PC-3 (cell line): ENCODE results near the gene KCNJ12. TPM values are rescaled to one million over a fixed set of nuclear protein-coding genes. Genes with fewer than 3 reads are reported as not detected.
"Not testable (repeated sequence)": the region's sequence is repeated elsewhere in the genome, so short reads cannot be mapped to it uniquely, and the experiment has no call there.

Experiments
- ATAC-seq: fragments of 200-7000 bp; cut with Tn5 transposase; 2 replicates; pipeline ENCODE4 v1.9.1; 2020; ENCODE audit warnings: mild to moderate bottlenecking, moderate library complexity
- BruUV-seq: library from RNA; stranded (reverse); fragments of 400-500 nt; replicated peaks from 2 replicates; lab custom pipeline; 2021; lab: Mats Ljungman, UMichigan
- CTCF ChIA-PET: fragments of 300-600 bp; sonication (Branson Sonifier 250); formaldehyde crosslinking; loops from one replicate; lab custom pipeline; 2022; ENCODE audit warnings: antibody characterized with exemption; lab: Charles Lee
- POLR2A ChIA-PET: fragments of 300-600 bp; sonication (Branson Sonifier 250); formaldehyde crosslinking; loops from one replicate; lab custom pipeline; 2022; ENCODE audit warnings: antibody characterized with exemption; ENCODE audit not compliant: unreplicated experiment; lab: Charles Lee
- DNase-seq: peaks from one replicate; pipeline ENCODE4 v3.0.0-alpha.2; 2015
- H2AFZ ChIP-seq: fragments of 300-600 bp; sonication (generic); 2 replicates; pipeline ENCODE4 v1.6.0; 2016; ENCODE audit warnings: antibody characterized with exemption, low read length
- H3F3A ChIP-seq: fragments of 300-600 bp; sonication (generic); one replicate; pipeline ENCODE4 v1.6.0; 2017; ENCODE audit warnings: antibody characterized with exemption, low read length, control low read depth, mild to moderate bottlenecking; ENCODE audit not compliant: unreplicated experiment
- H3K27ac ChIP-seq: fragments of 300-600 bp; sonication (generic); 2 replicates; pipeline ENCODE4 v1.5.1; 2016; ENCODE audit warnings: mild to moderate bottlenecking, low read length
- H3K27me3 ChIP-seq: fragments of 300-600 bp; sonication (generic); 2 replicates; pipeline ENCODE4 v1.6.1; 2016; ENCODE audit warnings: low read length, mixed read lengths
- H3K36me3 ChIP-seq: fragments of 300-600 bp; sonication (generic); 2 replicates; pipeline ENCODE4 v1.6.1; 2016; ENCODE audit warnings: low read depth, mixed run types, low read length, mixed read lengths
- H3K4me1 ChIP-seq: fragments of 300-600 bp; sonication (generic); 2 replicates; pipeline ENCODE4 v1.5.1; 2016; ENCODE audit warnings: low read length; ENCODE audit not compliant: insufficient read depth
- H3K4me2 ChIP-seq: fragments of 300-600 bp; sonication (generic); 2 replicates; pipeline ENCODE4 v1.6.0; 2016; ENCODE audit warnings: low read length
- H3K4me3 ChIP-seq: fragments of 300-600 bp; sonication (generic); 2 replicates; pipeline ENCODE4 v1.5.1; 2016; ENCODE audit warnings: mild to moderate bottlenecking, low read length, mixed read lengths
- H3K79me2 ChIP-seq: fragments of 300-600 bp; sonication (generic); 2 replicates; pipeline ENCODE4 v1.6.1; 2017; ENCODE audit warnings: low read length, mixed read lengths
- H3K9ac ChIP-seq: fragments of 300-600 bp; sonication (generic); 2 replicates; pipeline ENCODE4 v1.6.0; 2016; ENCODE audit warnings: mild to moderate bottlenecking, low read length
- H3K9me2 ChIP-seq: fragments of 300-600 bp; sonication (generic); replicated peaks from 2 replicates; pipeline ENCODE4 v1.6.1; 2016; ENCODE audit warnings: mixed run types, low read length, mixed read lengths
- H3K9me3 ChIP-seq: fragments of 300-600 bp; sonication (generic); 2 replicates; pipeline ENCODE4 v1.6.1; 2016; ENCODE audit warnings: low read length, mixed read lengths
- H4K20me1 ChIP-seq: fragments of 300-600 bp; sonication (generic); 2 replicates; pipeline ENCODE4 v1.6.1; 2016; ENCODE audit warnings: low read length, mixed read lengths
- CTCF ChIP-seq: fragments of 300-600 bp; sonication (generic); conservative IDR thresholded peaks from 2 replicates; pipeline ENCODE4 v1.5.1; 2017; ENCODE audit warnings: antibody characterized with exemption, low read depth, mild to moderate bottlenecking, low read length
- EZH2 ChIP-seq: fragments of 300-600 bp; sonication (generic); IDR thresholded peaks from one replicate; pipeline ENCODE4 v1.6.1; 2017; ENCODE audit warnings: antibody characterized with exemption, mild to moderate bottlenecking, low read length; ENCODE audit not compliant: unreplicated experiment
- EZH2phosphoT487 ChIP-seq: fragments of 300-600 bp; sonication (generic); IDR thresholded peaks from 2 replicates; pipeline ENCODE4 v1.6.1; 2018; ENCODE audit warnings: mild to moderate bottlenecking, antibody characterized with exemption, low read length, borderline replicate concordance
- intact Hi-C: fragments of 100-400 bp; cut with micrococcal nuclease; formaldehyde crosslinking; loops from 2 replicates; pipeline ENCODE4 v1.9.0; 2023
- total RNA-seq: library from RNA; depleted of rRNA; stranded (reverse); fragments of >200 nt; gene quantifications from 2 replicates; pipeline ENCODE4 v1.2.3, GENCODE V29; 2014

KCNJ12 gene
- total RNA-seq, 1 experiment from 2014 or later: 11.1 TPM

- BruUV-seq, ATAC-seq, CTCF ChIA-PET: not testable (repeated sequence)
Observed at GRCh38 chr17:21343061-21343949, 32.9 kb upstream of the KCNJ12 start.

GRCh38 chr17:21344801-21345200, 31.4 kb upstream of the KCNJ12 start:
- intact Hi-C loops, H2AFZ ChIP-seq, H3K79me2 ChIP-seq, H3K4me3 ChIP-seq, BruUV-seq, H3K9ac ChIP-seq, H3K36me3 ChIP-seq, H3K9me2 ChIP-seq, H3K4me2 ChIP-seq, H4K20me1 ChIP-seq, POLR2A ChIA-PET, H3K27me3 ChIP-seq, ATAC-seq, CTCF ChIA-PET, DNase-seq, H3K9me3 ChIP-seq, H3K27ac ChIP-seq, H3K4me1 ChIP-seq, H3F3A ChIP-seq: not testable (repeated sequence)

More at GRCh38 chr17:21343061-21343949, 32.9 kb upstream of the KCNJ12 start:
- H3K9me2 ChIP-seq, DNase-seq, H3K4me2 ChIP-seq, H3K9me3 ChIP-seq, intact Hi-C loops, H3K79me2 ChIP-seq, H3K27me3 ChIP-seq, H3K27ac ChIP-seq, H3K4me3 ChIP-seq, H3K9ac ChIP-seq, H3F3A ChIP-seq, H3K36me3 ChIP-seq, H3K4me1 ChIP-seq, H2AFZ ChIP-seq, POLR2A ChIA-PET, H4K20me1 ChIP-seq: not testable (repeated sequence)

GRCh38 chr17:21345236-21345635, 30.9 kb upstream of the KCNJ12 start:
- no peak overlapping the region for H3K4me3 ChIP-seq
- ATAC-seq (no peak), DNase-seq (no peak)
- no peak overlapping the region for H3K27ac ChIP-seq
- H4K20me1 ChIP-seq: no peaks in the 10 kb centered on the region
- no peaks in the 10 kb centered on the region for H3K79me2 ChIP-seq
- no TSS peak for BruUV-seq
- intact Hi-C loops: no loop called here
- no peaks in the 10 kb centered on the region for H3K9me3 ChIP-seq
- no peak overlapping the region for H2AFZ ChIP-seq
- no peak overlapping the region for H3K9ac ChIP-seq
- POLR2A ChIA-PET: no interaction called here
- no peak overlapping the region for H3K4me2 ChIP-seq
- H3K9me2 ChIP-seq: no peaks in the 10 kb centered on the region
- TF ChIP-seq CTCF: no peak
- no peak for TF ChIP-seq EZH2phosphoT487
- TF ChIP-seq EZH2: no peak
- H3F3A ChIP-seq: no peaks in the 10 kb centered on the region
- CTCF ChIA-PET: no interaction called here
- no peaks in the 10 kb centered on the region for H3K36me3 ChIP-seq
- H3K27me3 ChIP-seq: no peaks in the 10 kb centered on the region
- no peaks in the 10 kb centered on the region for H3K4me1 ChIP-seq

- H3K4me2 ChIP-seq, DNase-seq, H3K4me1 ChIP-seq, BruUV-seq, H3K79me2 ChIP-seq, H4K20me1 ChIP-seq, H3K9ac ChIP-seq, POLR2A ChIA-PET, H2AFZ ChIP-seq, H3K27ac ChIP-seq, H3K27me3 ChIP-seq, H3K9me3 ChIP-seq, intact Hi-C loops, H3F3A ChIP-seq, H3K4me3 ChIP-seq, CTCF ChIA-PET, H3K9me2 ChIP-seq, ATAC-seq, H3K36me3 ChIP-seq: not testable (repeated sequence)
Observed at GRCh38 chr17:21346107-21346506, 30.1 kb upstream of the KCNJ12 start.

- H3K27me3 ChIP-seq, H3K9ac ChIP-seq, POLR2A ChIA-PET, DNase-seq, H3F3A ChIP-seq, H3K36me3 ChIP-seq, intact Hi-C loops, H3K4me1 ChIP-seq, H3K27ac ChIP-seq, H4K20me1 ChIP-seq, H3K4me2 ChIP-seq, BruUV-seq, H3K4me3 ChIP-seq, H3K79me2 ChIP-seq, H3K9me2 ChIP-seq, H3K9me3 ChIP-seq, ATAC-seq, H2AFZ ChIP-seq, CTCF ChIA-PET: not testable (repeated sequence)
Observed at GRCh38 chr17:21346651-21347250, 29.4 kb upstream of the KCNJ12 start.
